ENCODE data around the gene ABCA3. TPM values are rescaled to one million over a fixed set of nuclear protein-coding genes. Genes with fewer than 3 reads are reported as not detected.

ABCA3 gene
- total RNA-seq, 1 donor from 2014 or later = 13.6 TPM

DNA sequence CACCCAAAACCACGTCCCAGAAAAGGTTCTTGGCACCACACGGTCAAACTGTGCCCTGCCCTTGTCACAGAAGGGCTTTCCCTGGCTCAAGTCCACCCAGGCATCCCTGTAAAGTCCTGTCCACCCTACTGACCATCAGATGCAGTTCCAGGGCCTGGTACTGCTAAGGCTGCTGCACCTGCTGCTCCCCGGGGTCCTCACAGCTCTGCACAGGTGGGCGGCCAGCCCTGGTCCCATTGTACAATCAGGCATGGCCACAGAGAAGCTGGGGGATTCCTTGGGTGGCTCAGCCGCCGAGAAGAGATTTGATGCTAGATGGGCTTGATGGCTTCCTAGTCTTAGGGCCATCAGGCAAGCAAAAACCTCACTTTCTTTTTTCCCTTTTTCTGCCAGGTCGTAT lies 15.3 kb downstream of the ABCA3 start:
- intact Hi-C loops (cut with DNase I) = no loop called here
- no peak for DNase-seq (ENCODE audit: low spot score)

GRCh38 chr16:2324296-2324859 lies 16.1 kb downstream of the ABCA3 start:
- intact Hi-C loops (cut with DNase I) = no loop called here
- no peak for DNase-seq (ENCODE audit: low spot score)

DNA sequence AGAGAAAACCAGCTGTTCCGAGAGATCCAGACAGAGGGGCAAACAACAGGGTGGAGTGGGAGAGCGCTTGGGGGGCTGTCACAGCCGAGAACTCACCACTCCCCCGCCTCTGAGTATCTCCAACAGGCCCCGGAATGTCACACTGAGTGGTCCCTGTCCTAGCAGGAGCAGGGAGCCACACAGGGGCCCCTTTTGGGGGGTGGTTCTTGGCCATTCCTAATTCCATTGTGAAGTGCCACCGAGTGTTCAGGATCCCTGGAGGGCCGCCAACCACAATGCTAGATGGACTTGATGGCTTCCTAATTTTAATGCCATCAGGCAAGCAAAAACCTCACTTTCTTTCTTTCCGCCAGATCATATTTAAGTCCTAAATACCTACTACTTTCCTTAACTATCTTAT lies 16.8 kb downstream of the ABCA3 start:
- intact Hi-C loops (cut with DNase I) = no loop called here
- no peak for DNase-seq (ENCODE audit: low spot score)

GRCh38 chr16:2319606-2320005 lies 20.9 kb downstream of the ABCA3 start:
- intact Hi-C loops (cut with DNase I) = no loop called here
- no peak for DNase-seq (ENCODE audit: low spot score)

DNA sequence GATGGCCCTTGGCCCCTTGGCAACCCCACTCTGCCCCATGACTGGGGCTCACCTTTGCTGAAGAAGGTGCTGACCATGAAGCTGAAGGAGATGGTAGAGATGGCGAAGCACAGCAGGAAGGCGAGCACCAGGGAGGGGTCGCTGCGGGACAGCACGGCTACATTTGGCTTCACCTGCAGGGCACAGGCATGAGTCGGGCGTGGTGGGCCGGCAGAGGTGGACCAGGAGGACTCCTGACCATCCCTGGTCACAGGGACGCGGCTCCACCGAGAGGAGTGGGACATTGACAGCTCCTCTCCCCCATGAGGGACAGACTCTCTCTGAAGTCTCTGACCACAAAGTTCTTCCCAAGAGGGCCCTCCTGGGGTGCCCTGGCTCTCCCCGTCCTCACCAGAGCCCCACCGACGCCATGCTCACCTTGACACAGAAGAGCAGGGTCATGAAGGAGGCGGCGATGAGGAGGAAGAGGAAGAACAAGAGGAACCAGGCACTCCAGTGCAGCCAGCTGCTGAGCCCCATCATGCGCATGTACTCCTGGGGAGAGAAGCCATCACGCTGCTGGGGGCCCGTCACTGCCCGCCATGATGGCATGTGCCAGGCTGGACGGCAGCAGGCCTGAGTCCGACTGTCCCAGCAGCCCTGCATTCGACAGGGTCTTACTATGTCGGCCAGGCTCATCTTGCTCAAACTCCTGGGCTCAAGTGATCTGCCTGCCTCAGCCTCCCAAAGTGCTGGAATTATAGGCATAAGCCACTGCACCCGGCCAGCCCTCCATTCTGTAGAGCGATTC lies 23.1 kb downstream of the ABCA3 start:
- no peak for DNase-seq (ENCODE audit: low spot score)
- intact Hi-C loops (cut with DNase I) = no loop called here

DNA sequence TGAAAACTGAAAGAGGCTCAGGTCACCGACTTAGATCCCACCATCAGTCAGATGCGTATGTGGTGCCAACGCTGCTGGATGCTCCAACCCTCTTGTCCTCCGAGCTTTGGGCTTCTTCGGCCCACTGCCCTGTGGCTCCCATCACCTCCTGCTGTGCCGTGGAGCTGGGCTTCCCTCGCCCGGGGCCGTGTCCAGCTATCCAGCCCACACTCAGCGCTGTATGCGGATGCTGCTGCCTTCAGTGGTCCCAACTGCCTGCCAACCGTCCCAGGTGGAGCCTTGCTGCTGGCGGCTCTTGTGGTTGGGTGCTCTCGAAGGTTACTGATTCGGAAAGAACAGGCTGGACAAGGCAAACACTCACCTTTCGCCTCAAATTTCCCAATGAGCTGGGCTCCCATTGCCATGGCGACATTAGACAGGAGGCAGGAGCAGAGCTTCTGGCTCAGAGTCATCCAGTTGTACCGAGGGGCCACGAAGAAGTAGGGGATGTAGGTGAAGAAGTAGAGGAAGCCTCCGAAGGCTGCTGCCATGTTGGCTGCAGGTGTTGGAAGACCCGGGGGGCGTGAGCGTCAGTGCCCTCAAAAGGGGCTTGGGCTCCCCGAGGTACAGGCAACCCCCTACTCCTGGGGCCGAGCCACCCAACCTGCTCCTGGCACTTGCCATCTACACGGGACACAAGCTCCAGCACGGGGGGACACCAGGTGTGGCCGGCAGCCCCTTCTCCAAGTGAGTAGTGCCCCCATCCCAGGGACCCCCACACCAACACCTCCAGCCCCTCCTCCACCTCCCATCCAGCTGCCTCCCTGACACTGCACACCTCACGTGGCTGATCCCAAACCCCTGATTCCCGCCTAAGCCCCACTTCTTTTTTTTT lies 32.2 kb downstream of the ABCA3 start:
- intact Hi-C loops (cut with DNase I) = no loop called here

DNA sequence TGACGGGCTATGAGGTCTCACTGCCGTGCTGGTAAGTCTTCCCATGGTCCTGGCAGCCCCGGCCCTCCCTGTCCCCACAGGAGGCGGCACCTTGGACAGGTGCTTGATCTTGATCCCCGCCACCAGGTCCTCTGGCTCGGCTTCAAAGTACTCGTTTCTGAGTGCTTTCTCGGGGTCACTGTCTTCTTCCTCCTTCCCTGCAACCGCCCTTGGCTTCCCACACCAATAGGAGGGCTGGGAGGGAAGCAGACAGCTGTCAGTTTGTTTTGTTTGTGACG lies 40.7 kb downstream of the ABCA3 start:
- DNase-seq (ENCODE audit: low spot score) = no peak
- intact Hi-C loops (cut with DNase I) = no loop called here

More for the DNA sequence above, 32.2 kb downstream of the ABCA3 start:
- no peak for DNase-seq (ENCODE audit: low spot score)

DNA sequence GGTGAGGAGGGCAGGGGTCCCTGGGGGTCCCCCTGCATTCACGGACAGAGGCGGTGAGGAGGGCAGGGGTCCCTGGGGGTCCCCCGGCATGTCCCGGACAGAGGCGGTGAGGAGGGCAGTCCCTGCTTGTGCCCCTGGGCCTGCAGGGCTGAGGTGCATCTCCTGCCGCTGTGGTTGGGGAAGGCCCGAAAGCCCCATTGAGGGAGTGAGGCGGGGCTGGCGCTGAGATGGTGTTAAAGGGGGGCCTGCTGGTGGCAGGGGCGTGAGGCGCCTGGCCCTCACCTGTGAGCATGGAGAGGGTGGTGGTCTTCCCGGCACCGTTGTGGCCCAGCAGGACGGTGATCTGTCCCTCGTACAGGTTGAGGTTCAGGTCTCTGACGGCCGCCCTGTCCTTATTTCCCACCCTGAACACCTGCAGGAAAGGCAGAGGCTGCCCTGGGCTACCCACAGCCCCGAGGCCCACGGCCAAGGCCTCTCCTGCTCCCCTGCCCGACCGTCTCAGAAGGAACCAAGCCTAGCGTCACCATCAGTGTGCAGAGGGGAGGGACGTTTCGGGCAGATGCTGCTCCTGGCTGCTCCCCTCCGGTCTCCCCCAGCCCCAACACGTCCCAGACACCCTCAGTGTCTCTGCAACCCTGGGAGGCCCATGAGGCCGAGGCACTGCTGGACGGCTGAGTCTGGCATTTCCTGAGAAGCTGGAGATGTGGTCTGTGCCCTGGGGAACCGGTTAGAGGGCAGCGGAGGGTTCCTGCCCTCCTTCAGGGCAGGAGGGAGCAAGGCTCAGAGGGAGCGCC lies 41.2 kb downstream of the ABCA3 start:
- intact Hi-C loops (cut with DNase I) = no loop called here
- no peak for DNase-seq (ENCODE audit: low spot score)

DNA sequence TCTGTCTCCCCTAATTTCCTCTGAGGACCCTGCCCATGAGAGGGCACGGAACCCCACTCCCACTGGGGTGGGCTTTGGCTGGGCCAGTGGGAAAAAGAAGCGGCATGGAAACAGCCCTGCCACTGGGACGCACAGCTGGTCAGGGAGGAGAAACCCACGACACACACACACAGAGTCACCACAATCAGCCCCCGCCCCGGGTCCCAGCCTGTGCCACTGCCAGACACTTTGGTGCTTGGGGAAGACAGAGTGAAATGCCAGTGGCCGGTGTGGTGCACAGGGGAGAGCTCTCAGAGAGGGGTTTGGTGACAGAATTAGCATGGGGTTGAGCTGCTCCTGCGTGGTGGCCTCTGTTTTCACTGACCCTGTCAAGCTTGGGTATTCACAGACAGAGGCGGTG lies 41.9 kb downstream of the ABCA3 start:
- intact Hi-C loops (cut with DNase I) = no loop called here
- DNase-seq (ENCODE audit: low spot score) = no peak

GRCh38 chr16:2297506-2297860 lies 43.0 kb downstream of the ABCA3 start:
- no peak for DNase-seq (ENCODE audit: low spot score)

DNA sequence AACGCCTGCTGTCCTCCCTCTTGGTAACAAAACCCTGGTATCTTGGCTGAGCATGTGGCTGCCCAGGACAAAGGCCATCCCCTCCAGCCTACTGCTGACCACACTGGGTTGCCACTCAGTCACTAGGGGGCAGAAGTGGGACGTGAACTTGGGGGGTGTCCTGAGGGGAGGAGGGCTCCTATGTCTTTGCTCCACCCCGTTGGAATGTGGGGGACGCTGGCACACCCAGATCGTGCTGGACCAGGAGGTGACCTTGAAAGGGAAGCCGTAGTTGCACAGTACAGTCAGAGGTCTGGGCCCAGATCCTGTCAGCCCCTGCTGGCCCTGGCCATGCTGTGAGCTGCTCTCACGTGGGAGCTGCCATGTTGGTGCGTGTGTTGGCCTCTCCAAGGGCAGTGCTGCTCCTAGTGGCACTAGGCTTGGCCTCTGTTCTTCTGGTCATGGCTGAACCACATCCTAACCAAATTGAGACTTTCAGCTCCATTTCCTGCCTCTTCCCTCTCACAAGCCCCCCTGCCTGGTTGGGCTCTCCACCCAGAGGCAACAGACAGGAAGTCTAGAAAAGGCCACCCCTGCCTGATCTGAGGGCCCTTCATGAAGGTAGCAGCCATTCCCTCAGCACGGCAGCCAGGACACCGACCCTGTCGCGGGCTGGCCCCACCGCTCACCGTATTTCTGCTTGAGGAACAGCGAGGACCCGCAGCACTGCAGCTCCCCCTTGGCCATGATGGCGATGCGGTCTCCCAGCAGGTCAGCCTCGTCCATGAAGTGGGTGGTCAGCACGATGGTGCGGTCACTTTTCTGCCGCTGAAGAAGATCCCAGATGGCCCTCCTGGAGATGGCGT lies 43.6 kb downstream of the ABCA3 start:
- intact Hi-C loops (cut with DNase I) = no loop called here
- no peak for DNase-seq (ENCODE audit: low spot score)

More at GRCh38 chr16:2297506-2297860, 43.0 kb downstream of the ABCA3 start:
- intact Hi-C loops (cut with DNase I) = no loop called here

DNA sequence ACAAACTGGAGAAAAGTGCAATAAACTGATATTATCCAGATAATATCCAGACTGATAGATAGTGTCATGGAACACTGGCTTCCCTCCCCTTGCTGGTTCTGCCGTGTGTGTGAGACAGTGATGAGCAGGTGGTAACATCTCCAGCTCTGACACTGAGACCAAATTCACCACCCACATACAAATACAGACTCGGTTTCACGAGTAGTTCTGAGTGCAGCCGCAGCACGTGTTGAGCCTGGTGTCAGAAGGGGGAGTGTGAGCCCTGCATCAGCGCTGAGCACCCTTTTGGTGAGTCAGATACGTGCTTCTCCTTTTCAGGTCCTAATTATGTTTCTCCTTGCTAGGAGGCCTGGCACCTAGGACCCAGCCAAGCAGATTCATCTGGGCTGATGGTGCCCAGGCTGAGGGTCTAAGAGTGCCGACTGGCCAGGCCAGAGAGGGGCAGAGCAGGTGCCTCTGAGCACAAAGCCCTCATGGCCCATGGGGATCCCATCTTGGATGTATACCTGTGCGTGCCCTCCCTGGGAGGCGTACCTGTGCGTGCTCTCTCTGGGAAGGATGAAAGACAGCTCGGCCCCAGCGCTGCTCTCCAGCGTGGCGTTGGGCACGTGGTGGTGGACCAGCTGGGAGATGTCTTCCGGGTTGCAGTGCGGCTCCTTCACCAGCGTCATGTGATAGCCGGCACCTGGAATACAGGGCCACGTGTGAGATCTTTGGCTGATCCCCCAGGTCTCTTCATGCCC lies 45.3 kb downstream of the ABCA3 start:
- intact Hi-C loops (cut with DNase I) = no loop called here
- no peak for DNase-seq (ENCODE audit: low spot score)

GRCh38 chr16:2292221-2292620 lies 48.3 kb downstream of the ABCA3 start:
- intact Hi-C loops (cut with DNase I) = no loop called here
- DNase-seq (ENCODE audit: low spot score) = no peak

- DNase-seq (ENCODE audit: low spot score) = no peak
- intact Hi-C loops (cut with DNase I) = no loop called here
Measured at GRCh38 chr16:2289282-2289681, 51.2 kb downstream of the ABCA3 start.

DNA sequence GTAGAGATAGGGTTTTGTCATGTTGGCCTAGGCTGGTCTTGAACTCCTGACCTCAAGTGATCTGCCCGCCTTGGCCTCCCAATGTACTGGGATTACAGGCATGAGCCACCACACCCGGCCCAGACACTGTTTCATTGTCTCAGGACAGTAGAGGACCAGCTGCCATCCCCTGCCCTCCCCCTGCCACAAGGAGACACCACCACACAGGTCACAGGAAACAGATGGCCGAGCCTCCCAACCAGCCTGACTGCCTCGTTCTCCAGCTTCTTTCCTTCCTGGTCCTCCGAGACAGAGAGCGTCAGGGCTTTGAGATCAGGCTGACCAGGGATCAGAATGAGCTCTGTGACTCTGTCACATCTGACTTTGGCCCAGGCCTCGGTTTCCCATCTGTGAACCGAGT lies 51.8 kb downstream of the ABCA3 start:
- no peak for DNase-seq (ENCODE audit: low spot score)
- intact Hi-C loops (cut with DNase I) = no loop called here

DNA sequence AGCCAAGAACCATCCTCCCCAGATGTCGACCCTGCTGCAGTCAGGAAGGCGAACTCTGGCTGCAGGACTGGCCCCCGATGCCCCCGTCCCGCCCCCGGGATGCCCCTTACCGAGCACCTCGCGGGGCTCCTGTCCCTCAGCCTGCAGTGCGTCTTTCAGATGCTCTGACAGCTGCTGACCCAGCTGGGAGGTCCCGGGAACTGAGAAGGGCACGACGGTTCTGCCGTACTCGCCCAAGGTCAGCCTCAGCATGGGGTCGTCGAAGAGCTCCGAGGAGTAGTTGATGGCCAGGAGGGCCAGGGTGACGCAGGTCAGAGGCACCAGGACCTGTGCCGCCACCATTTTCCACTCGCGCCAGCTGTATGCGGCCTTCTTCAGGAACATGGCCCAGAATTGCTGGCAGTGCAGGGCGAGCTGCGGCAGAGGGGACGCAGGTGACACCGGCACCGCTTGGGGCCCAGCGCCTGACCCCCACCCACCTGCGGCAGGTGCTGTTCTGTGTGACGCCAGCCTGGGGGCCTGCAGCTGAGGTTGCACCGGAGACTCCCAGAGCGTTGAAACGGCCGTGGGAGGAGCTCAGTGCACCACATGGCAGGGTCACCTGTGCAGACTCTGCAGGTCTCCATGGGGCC lies 52.5 kb downstream of the ABCA3 start:
- intact Hi-C loops (cut with DNase I) = no loop called here
- no peak for DNase-seq (ENCODE audit: low spot score)

GRCh38 chr16:2286550-2286949 lies 54.0 kb downstream of the ABCA3 start:
- intact Hi-C loops (cut with DNase I) = no loop called here
- DNase-seq (ENCODE audit: low spot score) = no peak

- no peak for DNase-seq (ENCODE audit: low spot score)
- intact Hi-C loops (cut with DNase I) = no loop called here
Measured at GRCh38 chr16:2285731-2286191, 54.8 kb downstream of the ABCA3 start.

Data from cardiac septum (tissue), 1 donor.